Fibroblast of lung (primary cell): ENCODE measurements around the gene PRDM8. TPM values are rescaled to one million over a fixed set of nuclear protein-coding genes. Genes with fewer than 3 reads are reported as not detected.

Source experiments
- DNase-seq, 2 donors: peaks; one replicate each; pipeline versions ENCODE4 v3.0.0 to v3.0.0-alpha.2; 2010; ENCODE audit warnings: low read depth in 2 of 2
- H2AFZ ChIP-seq: 2 replicates; pipeline ENCODE4 v1.5.1; 2012; ENCODE audit warnings: low read length, control low read depth, inconsistent platforms
- H3K27ac ChIP-seq: 2 replicates; pipeline ENCODE4 v1.5.1; 2011; ENCODE audit warnings: low read length, control low read depth; ENCODE audit not compliant: insufficient read depth
- H3K27me3 ChIP-seq: 2 replicates; pipeline ENCODE4 v1.5.1; 2011; ENCODE audit warnings: mild to moderate bottlenecking, low read length; ENCODE audit not compliant: control insufficient read depth, insufficient read depth
- H3K36me3 ChIP-seq: 2 replicates; pipeline ENCODE4 v1.5.1; 2011; ENCODE audit warnings: low read length; ENCODE audit not compliant: control insufficient read depth, insufficient read depth
- H3K4me1 ChIP-seq: 2 replicates; pipeline ENCODE4 v1.5.1; 2011; ENCODE audit warnings: low read length; ENCODE audit not compliant: control insufficient read depth, insufficient read depth; ENCODE audit errors: extremely low read depth
- H3K4me2 ChIP-seq: 2 replicates; pipeline ENCODE4 v1.5.1; 2011; ENCODE audit warnings: low read length, control low read depth; ENCODE audit not compliant: insufficient read depth; ENCODE audit errors: extremely low read depth
- H3K4me3 ChIP-seq, 4 experiments: fragments of 200-600 bp in 1 of 4; sonication (generic) in 1 of 4; replicated peaks in 1 of 4; 2 replicates each; pipeline ENCODE4 v1.5.1; 2011 to 2016; ENCODE audit warnings: low read length in 4 of 4, low read depth in 3 of 4, mild to moderate bottlenecking in 3 of 4, control low read depth in 2 of 4, inconsistent platforms in 1 of 4, mixed read lengths in 1 of 4; ENCODE audit not compliant: insufficient read depth in 1 of 4; ENCODE audit errors: control extremely low read depth in 1 of 4
- H3K79me2 ChIP-seq: 2 replicates; pipeline ENCODE4 v1.5.1; 2012; ENCODE audit warnings: mild to moderate bottlenecking, low read length, inconsistent platforms; ENCODE audit not compliant: control insufficient read depth, insufficient read depth
- H3K9ac ChIP-seq: 2 replicates; pipeline ENCODE4 v1.5.1; 2011; ENCODE audit warnings: mild to moderate bottlenecking, low read length, control low read depth; ENCODE audit not compliant: insufficient read depth
- H3K9me3 ChIP-seq: 2 replicates; pipeline ENCODE4 v1.5.1; 2012; ENCODE audit warnings: low read depth, low read length; ENCODE audit not compliant: control insufficient read depth, insufficient read depth
- H4K20me1 ChIP-seq: 2 replicates; pipeline ENCODE4 v1.5.1; 2011; ENCODE audit warnings: low read length; ENCODE audit not compliant: control insufficient read depth, insufficient read depth; ENCODE audit errors: extremely low read depth
- EZH2 ChIP-seq: IDR thresholded peaks from 2 replicates; pipeline ENCODE4 v1.5.1; 2012; ENCODE audit warnings: low read length, control low read depth, mild to moderate bottlenecking; ENCODE audit errors: missing control alignments
- polyA plus RNA-seq, 2 donors: library from polyadenylated mRNA; depleted of rRNA in 1 of 2; stranded (reverse) in 1 of 2; unstranded in 1 of 2; fragments of >200 nt; gene quantifications; 2 replicates each; pipeline ENCODE4 v1.2.1, GENCODE V29; 2011 to 2012; ENCODE audit warnings: missing spikeins in 1 of 2
- total RNA-seq: library from RNA; depleted of rRNA; stranded (reverse); fragments of >200 nt; gene quantifications from 2 replicates; pipeline ENCODE4 v1.2.1, GENCODE V29; 2014
- TF ChIP-seq, protein P1 (sequence below), 2 donors: IDR thresholded peaks in 1 of 2; conservative IDR thresholded peaks in 1 of 2; 1 replicate in 1 of 2; 2 replicates in 1 of 2; pipeline ENCODE4 v1.5.1; 2011 to 2012; ENCODE audit warnings: low read length in 2 of 2, control low read depth in 1 of 2, inconsistent platforms in 1 of 2, low read depth in 1 of 2, mild to moderate bottlenecking in 1 of 2

PRDM8 gene
- total and polyA plus RNA-seq, 2 donors (not counting 1 experiment from before 2014, with no cell fraction given) = 3.3 to 8.8 TPM

DNA sequence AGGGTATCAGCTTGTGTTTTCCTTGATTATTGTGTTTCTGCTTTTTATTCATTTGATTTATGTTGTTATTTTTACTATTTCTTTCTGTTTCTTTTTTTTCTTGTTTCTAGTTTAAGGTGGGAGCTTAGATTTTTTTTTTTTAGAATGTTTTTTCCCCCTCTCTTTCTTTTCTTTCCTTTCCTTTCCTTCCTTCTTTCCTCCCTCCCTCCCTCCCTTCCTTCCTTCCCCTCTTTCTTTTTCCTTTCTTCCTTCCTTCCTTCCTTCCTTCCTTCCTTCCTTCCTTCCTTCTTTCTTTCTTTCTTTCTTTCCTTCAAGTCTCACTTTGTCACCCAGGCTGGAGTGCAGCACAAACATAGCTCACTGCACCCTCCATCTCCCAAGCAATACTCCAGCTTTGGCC lies 31.4 kb upstream of the PRDM8 start:
- H3K27me3 ChIP-seq = no peaks in the 10 kb centered on the region
- no peak overlapping the region for H3K4me2 ChIP-seq
- H4K20me1 ChIP-seq = no peaks in the 10 kb centered on the region
- no peak for DNase-seq
- H2AFZ ChIP-seq = no peak overlapping the region
- H3K4me3 ChIP-seq = no peak overlapping the region
- H3K79me2 ChIP-seq = no peaks in the 10 kb centered on the region
- no peak overlapping the region for H3K9ac ChIP-seq
- TF ChIP-seq, protein P1, sequence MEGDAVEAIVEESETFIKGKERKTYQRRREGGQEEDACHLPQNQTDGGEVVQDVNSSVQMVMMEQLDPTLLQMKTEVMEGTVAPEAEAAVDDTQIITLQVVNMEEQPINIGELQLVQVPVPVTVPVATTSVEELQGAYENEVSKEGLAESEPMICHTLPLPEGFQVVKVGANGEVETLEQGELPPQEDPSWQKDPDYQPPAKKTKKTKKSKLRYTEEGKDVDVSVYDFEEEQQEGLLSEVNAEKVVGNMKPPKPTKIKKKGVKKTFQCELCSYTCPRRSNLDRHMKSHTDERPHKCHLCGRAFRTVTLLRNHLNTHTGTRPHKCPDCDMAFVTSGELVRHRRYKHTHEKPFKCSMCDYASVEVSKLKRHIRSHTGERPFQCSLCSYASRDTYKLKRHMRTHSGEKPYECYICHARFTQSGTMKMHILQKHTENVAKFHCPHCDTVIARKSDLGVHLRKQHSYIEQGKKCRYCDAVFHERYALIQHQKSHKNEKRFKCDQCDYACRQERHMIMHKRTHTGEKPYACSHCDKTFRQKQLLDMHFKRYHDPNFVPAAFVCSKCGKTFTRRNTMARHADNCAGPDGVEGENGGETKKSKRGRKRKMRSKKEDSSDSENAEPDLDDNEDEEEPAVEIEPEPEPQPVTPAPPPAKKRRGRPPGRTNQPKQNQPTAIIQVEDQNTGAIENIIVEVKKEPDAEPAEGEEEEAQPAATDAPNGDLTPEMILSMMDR (conservative IDR thresholded peaks at IDR 0.05 in 1 of 2, IDR thresholded peaks at IDR 0.05 in 1 of 2; ENCODE audit: low read depth in 1 of 2, low read length in 2 of 2) = no peak
- no peak for TF ChIP-seq EZH2
- H3K36me3 ChIP-seq = no peaks in the 10 kb centered on the region
- no peaks in the 10 kb centered on the region for H3K9me3 ChIP-seq
- no peak overlapping the region for H3K27ac ChIP-seq
- H3K4me1 ChIP-seq = no peaks in the 10 kb centered on the region

DNA sequence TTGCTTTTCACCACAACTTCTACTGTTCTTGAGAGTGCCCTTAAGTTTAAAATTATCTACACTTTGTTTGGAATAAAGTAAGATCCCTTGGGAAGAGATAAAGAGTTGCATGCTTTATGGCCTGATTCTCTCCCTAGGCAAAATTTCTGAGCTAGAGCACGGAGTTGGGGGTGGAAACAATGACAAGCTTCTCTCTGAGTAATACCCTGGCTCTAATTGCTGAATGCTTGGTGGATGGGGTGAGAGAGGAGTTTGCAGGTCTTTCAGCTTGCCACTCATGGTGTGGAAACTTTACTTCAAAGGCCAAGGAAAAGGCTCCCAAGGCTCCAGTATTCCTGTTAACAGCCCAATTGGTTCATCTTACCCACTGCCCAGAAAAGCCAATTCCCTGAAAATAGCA lies 26.1 kb upstream of the PRDM8 start:
- Histone ChIP-seq H3K27me3 (no peaks in the 10 kb centered on the region), H3K4me1 (no peaks in the 10 kb centered on the region), H3K9me3 (no peaks in the 10 kb centered on the region), H3K36me3 (no peaks in the 10 kb centered on the region), H4K20me1 (no peaks in the 10 kb centered on the region), H3K9ac (no peak overlapping the region), H3K4me3 (no peak overlapping the region), H3K79me2 (no peaks in the 10 kb centered on the region), H3K27ac (no peak overlapping the region), H2AFZ (no peak overlapping the region), H3K4me2 (no peak overlapping the region)
- DNase-seq = peak in 1 of 2 donors; percentile 81
- TF ChIP-seq, protein P1 (conservative IDR thresholded peaks at IDR 0.05 in 1 of 2, IDR thresholded peaks at IDR 0.05 in 1 of 2; ENCODE audit: low read depth in 1 of 2, low read length in 2 of 2) = no peak
- TF ChIP-seq EZH2 = no peak

DNA sequence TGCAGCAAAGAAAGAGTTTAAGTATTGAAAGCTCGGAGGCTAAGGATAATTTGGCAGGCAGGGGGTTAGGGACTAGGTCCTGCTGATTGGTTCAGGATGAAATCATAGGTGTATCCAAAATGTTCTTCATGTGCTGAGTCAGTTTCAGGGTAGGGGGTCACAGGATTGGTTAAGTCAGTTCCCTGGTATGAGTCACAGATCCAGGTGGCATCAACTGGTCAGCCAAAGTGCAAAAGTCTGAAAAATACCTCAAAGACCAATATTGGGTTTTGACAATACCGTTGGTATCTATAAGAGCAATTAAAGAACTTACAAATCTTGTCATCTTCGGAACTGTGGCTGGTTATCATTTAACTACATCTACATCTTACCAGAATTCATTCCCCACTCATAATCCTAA lies 25.6 kb upstream of the PRDM8 start:
- Histone ChIP-seq H3K4me1 (no peaks in the 10 kb centered on the region), H3K27me3 (no peaks in the 10 kb centered on the region), H3K9me3 (no peaks in the 10 kb centered on the region), H3K9ac (no peak overlapping the region), H3K27ac (no peak overlapping the region), H3K4me2 (no peak overlapping the region), H3K79me2 (no peaks in the 10 kb centered on the region), H4K20me1 (no peaks in the 10 kb centered on the region), H3K36me3 (no peaks in the 10 kb centered on the region), H2AFZ (no peak overlapping the region), H3K4me3 (no peak overlapping the region)
- TF ChIP-seq, protein P1 (conservative IDR thresholded peaks at IDR 0.05 in 1 of 2, IDR thresholded peaks at IDR 0.05 in 1 of 2; ENCODE audit: low read depth in 1 of 2, low read length in 2 of 2) = no peak
- TF ChIP-seq EZH2 = no peak
- DNase-seq = peak in 1 of 2 donors; percentile 35
